Measurements from ENCODE around the gene SAMMSON. TPM values are rescaled to one million over a fixed set of nuclear protein-coding genes. Genes with fewer than 3 reads are reported as not detected.

The SAMMSON gene
- polyA plus RNA-seq, 1 of the 3 experiments (the other 2 are of a cell fraction) = not detected

DNA sequence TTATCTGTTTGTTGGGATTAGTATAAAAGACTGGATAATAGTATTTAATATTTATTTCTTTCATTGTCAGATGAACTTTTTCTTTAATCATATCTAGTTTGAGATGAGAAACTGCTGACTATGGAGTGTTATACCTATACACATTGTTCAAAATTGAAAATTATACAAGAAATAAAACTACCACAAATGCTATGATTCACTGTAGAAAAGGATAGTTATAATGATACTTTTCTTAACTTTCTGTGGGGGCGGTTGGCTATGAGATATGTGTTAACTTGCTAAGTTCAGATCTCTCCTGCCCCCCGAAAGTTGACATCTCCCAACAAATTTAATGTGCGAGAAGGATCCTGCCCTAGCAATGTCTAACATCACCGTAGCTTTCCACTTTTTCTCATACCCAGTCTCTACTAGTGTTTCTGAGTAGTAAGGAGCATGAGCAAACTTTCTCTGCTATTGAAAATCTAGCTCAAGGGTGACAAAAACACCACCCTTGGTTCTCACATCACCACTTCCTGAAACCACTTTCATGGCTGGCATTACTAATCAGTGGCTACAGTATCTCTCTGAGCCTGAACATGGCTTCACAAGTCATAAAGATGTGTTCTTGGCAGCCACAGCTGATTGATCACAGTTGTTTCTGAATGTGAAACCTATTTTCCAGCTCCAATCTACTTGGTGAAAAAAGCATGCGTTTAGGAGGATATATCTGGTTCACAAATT, 15.8 kb upstream of the SAMMSON start:
- WGBS (ENCODE audit: low lambda C conversion rate) = 61% methylated on average over 5 of the region's 5 CpGs
- Histone ChIP-seq H4K20me1 (ENCODE audit: insufficient read depth) (no peaks in the 10 kb centered on the region), H3K27ac (ENCODE audit: low read depth in 2 of 2, low read length in 1 of 2) (no peak overlapping the region), H3K4me3 (ENCODE audit: low read depth in 2 of 2, low read length in 1 of 2) (no peak overlapping the region), H2AFZ (ENCODE audit: low read depth) (no peak overlapping the region), H3K4me2 (no peak overlapping the region), H3K27me3 (ENCODE audit: insufficient read depth) (no peaks in the 10 kb centered on the region; the same call in 1 of the 2 replicates), H3K9me2 (no peaks in the 10 kb centered on the region), H3K9me3 (no peaks in the 10 kb centered on the region), H3F3A (replicated peaks; ENCODE audit: insufficient read depth) (no peaks in the 10 kb centered on the region), H3K36me3 (replicated peaks in 1 of 2; ENCODE audit: control insufficient read depth in 1 of 2, insufficient read depth in 2 of 2, low read length in 1 of 2) (no peaks in the 10 kb centered on the region), H3K9ac (no peak overlapping the region), H3K4me1 (ENCODE audit: control insufficient read depth in 1 of 2, insufficient read depth in 2 of 2, low read depth in 1 of 2, low read length in 1 of 2) (no peaks in the 10 kb centered on the region), H3K79me2 (ENCODE audit: insufficient read depth) (no peaks in the 10 kb centered on the region)
- DNase-seq = no peak
- TF ChIP-seq MAX (IDR thresholded peaks at IDR 0.05; ENCODE audit: low read depth) (no peak), TAF1 (IDR thresholded peaks at IDR 0.05; ENCODE audit: borderline replicate concordance, low read depth, low read length) (no peak), CHD2 (IDR thresholded peaks at IDR 0.05; ENCODE audit: low read length, partially characterized antibody) (no peak), GABPA (IDR thresholded peaks at IDR 0.05; ENCODE audit: low read depth) (no peak), JUND (IDR thresholded peaks at IDR 0.05) (no peak), NRF1 (IDR thresholded peaks at IDR 0.05; ENCODE audit: low read depth, low read length) (no peak), RAD21 (IDR thresholded peaks at IDR 0.05; ENCODE audit: low read length) (no peak), TEAD4 (IDR thresholded peaks at IDR 0.05; ENCODE audit: borderline replicate concordance, insufficient read depth) (no peak), RFX5 (IDR thresholded peaks at IDR 0.05; ENCODE audit: low read length) (no peak)
- TF ChIP-seq, protein P1, sequence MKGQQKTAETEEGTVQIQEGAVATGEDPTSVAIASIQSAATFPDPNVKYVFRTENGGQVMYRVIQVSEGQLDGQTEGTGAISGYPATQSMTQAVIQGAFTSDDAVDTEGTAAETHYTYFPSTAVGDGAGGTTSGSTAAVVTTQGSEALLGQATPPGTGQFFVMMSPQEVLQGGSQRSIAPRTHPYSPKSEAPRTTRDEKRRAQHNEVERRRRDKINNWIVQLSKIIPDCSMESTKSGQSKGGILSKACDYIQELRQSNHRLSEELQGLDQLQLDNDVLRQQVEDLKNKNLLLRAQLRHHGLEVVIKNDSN (IDR thresholded peaks at IDR 0.05; ENCODE audit: borderline replicate concordance, low read depth) = no peak
- ChIA-PET CTCF (interaction anchor here (0.7 to 0.9 kb wide), 2 partner anchors 14 to 36 kb away, joined by 4 to 5 read pairs; no protein-coding TSS in a partner anchor), POLR2A (no interaction called here)

GRCh38 chr3:69985266-69985665, 14.3 kb upstream of the SAMMSON start:
- POLR2A ChIA-PET = no interaction called here
- Histone ChIP-seq H3K27me3 (ENCODE audit: insufficient read depth) (no peaks in the 10 kb centered on the region; the same call in 1 of the 2 replicates), H3K4me3 (ENCODE audit: low read depth in 2 of 2, low read length in 1 of 2) (no peak overlapping the region), H3K9me2 (no peaks in the 10 kb centered on the region), H3K79me2 (ENCODE audit: insufficient read depth) (no peaks in the 10 kb centered on the region), H4K20me1 (ENCODE audit: insufficient read depth) (no peaks in the 10 kb centered on the region), H3K36me3 (replicated peaks in 1 of 2; ENCODE audit: control insufficient read depth in 1 of 2, insufficient read depth in 2 of 2, low read length in 1 of 2) (no peaks in the 10 kb centered on the region), H2AFZ (ENCODE audit: low read depth) (no peak overlapping the region), H3K27ac (ENCODE audit: low read depth in 2 of 2, low read length in 1 of 2) (no peak overlapping the region), H3K9ac (no peak overlapping the region), H3K9me3 (no peaks in the 10 kb centered on the region), H3K4me2 (no peak overlapping the region), H3F3A (replicated peaks; ENCODE audit: insufficient read depth) (no peaks in the 10 kb centered on the region), H3K4me1 (ENCODE audit: control insufficient read depth in 1 of 2, insufficient read depth in 2 of 2, low read depth in 1 of 2, low read length in 1 of 2) (no peaks in the 10 kb centered on the region)
- CTCF ChIA-PET = interaction anchor here (0.8 kb wide), 1 partner anchor 864 kb away, joined by 3 read pairs; no protein-coding TSS in a partner anchor
- no peak for DNase-seq
- TF ChIP-seq MXI1 (IDR thresholded peaks at IDR 0.05; ENCODE audit: low read depth, low read length) = no peak
- no peak for TF ChIP-seq JUND (IDR thresholded peaks at IDR 0.05)
- TF ChIP-seq POLR2AphosphoS5 (IDR thresholded peaks at IDR 0.05; ENCODE audit: low read depth, low read length) = no peak
- no peak for TF ChIP-seq TAF1 (IDR thresholded peaks at IDR 0.05; ENCODE audit: borderline replicate concordance, low read depth, low read length)
- TF ChIP-seq NRF1 (IDR thresholded peaks at IDR 0.05; ENCODE audit: low read depth, low read length) = no peak
- no peak for TF ChIP-seq EP300 (IDR thresholded peaks at IDR 0.05; ENCODE audit: borderline replicate concordance in 1 of 2, low read depth in 1 of 2, low read length in 1 of 2)
- TF ChIP-seq FOXM1 (IDR thresholded peaks at IDR 0.05; ENCODE audit: low read depth) = no peak
- no peak for TF ChIP-seq MAX (IDR thresholded peaks at IDR 0.05; ENCODE audit: low read depth)
- TF ChIP-seq SIN3A (IDR thresholded peaks at IDR 0.05; ENCODE audit: borderline replicate concordance, low read depth, low read length) = no peak
- TF ChIP-seq MEF2A (IDR thresholded peaks at IDR 0.05; ENCODE audit: borderline replicate concordance, low read depth) = no peak
- TF ChIP-seq, protein P2, sequence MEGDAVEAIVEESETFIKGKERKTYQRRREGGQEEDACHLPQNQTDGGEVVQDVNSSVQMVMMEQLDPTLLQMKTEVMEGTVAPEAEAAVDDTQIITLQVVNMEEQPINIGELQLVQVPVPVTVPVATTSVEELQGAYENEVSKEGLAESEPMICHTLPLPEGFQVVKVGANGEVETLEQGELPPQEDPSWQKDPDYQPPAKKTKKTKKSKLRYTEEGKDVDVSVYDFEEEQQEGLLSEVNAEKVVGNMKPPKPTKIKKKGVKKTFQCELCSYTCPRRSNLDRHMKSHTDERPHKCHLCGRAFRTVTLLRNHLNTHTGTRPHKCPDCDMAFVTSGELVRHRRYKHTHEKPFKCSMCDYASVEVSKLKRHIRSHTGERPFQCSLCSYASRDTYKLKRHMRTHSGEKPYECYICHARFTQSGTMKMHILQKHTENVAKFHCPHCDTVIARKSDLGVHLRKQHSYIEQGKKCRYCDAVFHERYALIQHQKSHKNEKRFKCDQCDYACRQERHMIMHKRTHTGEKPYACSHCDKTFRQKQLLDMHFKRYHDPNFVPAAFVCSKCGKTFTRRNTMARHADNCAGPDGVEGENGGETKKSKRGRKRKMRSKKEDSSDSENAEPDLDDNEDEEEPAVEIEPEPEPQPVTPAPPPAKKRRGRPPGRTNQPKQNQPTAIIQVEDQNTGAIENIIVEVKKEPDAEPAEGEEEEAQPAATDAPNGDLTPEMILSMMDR (IDR thresholded peaks at IDR 0.05) = no peak
- no peak for TF ChIP-seq NFIC (IDR thresholded peaks at IDR 0.05; ENCODE audit: borderline replicate concordance)
- 29% methylated on average over 4 of the region's 4 CpGs for WGBS (ENCODE audit: low lambda C conversion rate)

Measured in SK-N-SH (cell line).